OCI-LY3 (cell line): ENCODE data around the gene TRPV2.

Experiments used
- H2AFZ ChIP-seq: fragments of 200-600, 300-600 bp; shearing (Covaris generic); 2 replicates; pipeline ENCODE4 v1.6.0; 2014; ENCODE audit warnings: antibody characterized with exemption, low read depth, low read length
- H3K27ac ChIP-seq: fragments of 200-600, 300-600 bp; sonication (generic); 2 replicates; pipeline ENCODE4 v1.5.1; 2014; ENCODE audit warnings: mild to moderate bottlenecking, low read length, moderate library complexity, mixed read lengths
- H3K27me3 ChIP-seq: fragments of 200-600, 300-600 bp; sonication (generic); 2 replicates; pipeline ENCODE4 v1.6.1; 2014; ENCODE audit warnings: low read depth, low read length, mixed read lengths
- H3K36me3 ChIP-seq: fragments of 200-600, 300-600 bp; sonication (generic); replicated peaks from 2 replicates; pipeline ENCODE3; 2014; ENCODE audit warnings: low read depth, low read length, mixed read lengths
- H3K4me1 ChIP-seq: fragments of 300-600, 200-600 bp; sonication (generic); 2 replicates; pipeline ENCODE4 v1.6.1; 2014; ENCODE audit warnings: low read length, mixed read lengths
- H3K4me2 ChIP-seq: fragments of 200-600, 300-600 bp; sonication (generic); 2 replicates; pipeline ENCODE4 v1.6.1; 2014; ENCODE audit warnings: low read length, mixed read lengths
- H3K4me3 ChIP-seq: fragments of 300-600, 200-600 bp; sonication (generic); 2 replicates; pipeline ENCODE4 v1.5.1; 2014; ENCODE audit warnings: antibody characterized with exemption, mild to moderate bottlenecking, low read length, moderate library complexity
- H3K79me2 ChIP-seq: fragments of 300-600, 200-600 bp; shearing (Covaris generic); 2 replicates; pipeline ENCODE4 v1.6.1; 2014; ENCODE audit warnings: mild to moderate bottlenecking, low read length, mixed read lengths
- H3K9ac ChIP-seq: fragments of 300-600, 200-600 bp; shearing (Covaris generic); 2 replicates; pipeline ENCODE4 v1.6.0; 2014; ENCODE audit warnings: mild to moderate bottlenecking, low read length, moderate library complexity
- H3K9me3 ChIP-seq: fragments of 200-600, 300-600 bp; shearing (Covaris generic); 2 replicates; pipeline ENCODE4 v1.6.1; 2014; ENCODE audit warnings: low read length, mixed read lengths; ENCODE audit not compliant: insufficient read depth
- H4K20me1 ChIP-seq: fragments of 200-600, 300-600 bp; sonication (generic); 2 replicates; pipeline ENCODE4 v1.6.1; 2016; ENCODE audit warnings: low read length, mixed read lengths; ENCODE audit not compliant: insufficient read depth
- CTCF ChIP-seq: fragments of 200-600, 300-600 bp; sonication (generic); IDR thresholded peaks from 2 replicates; pipeline ENCODE4 v1.5.1; 2014; ENCODE audit warnings: antibody characterized with exemption, low read length, low read depth
- EZH2phosphoT487 ChIP-seq: fragments of 200-600 bp; shearing (Covaris generic); IDR thresholded peaks from 2 replicates; pipeline ENCODE4 v1.6.1; 2018; ENCODE audit warnings: antibody characterized with exemption, mixed run types, low read depth

The TRPV2 gene

GRCh38 chr17:16477255-16477654, 61.9 kb downstream of the TRPV2 start:
- TF ChIP-seq CTCF (no peak), EZH2phosphoT487 (no peak)
- Histone ChIP-seq H3K27ac (no peak overlapping the region), H3K27me3 (no peaks in the 10 kb centered on the region), H3K4me2 (no peak overlapping the region), H3K36me3 (no peaks in the 10 kb centered on the region), H3K79me2 (no peaks in the 10 kb centered on the region), H3K9ac (no peak overlapping the region), H3K9me3 (no peaks in the 10 kb centered on the region), H4K20me1 (no peaks in the 10 kb centered on the region), H3K4me1 (no peaks in the 10 kb centered on the region), H3K4me3 (no peak overlapping the region), H2AFZ (no peak overlapping the region)

GRCh38 chr17:16477666-16478065, 62.3 kb downstream of the TRPV2 start:
- TF ChIP-seq CTCF = no peak
- TF ChIP-seq EZH2phosphoT487 = no peak
- Histone ChIP-seq H3K9ac (no peak overlapping the region), H3K9me3 (no peaks in the 10 kb centered on the region), H4K20me1 (no peaks in the 10 kb centered on the region), H3K4me2 (no peak overlapping the region), H3K36me3 (no peaks in the 10 kb centered on the region), H3K27ac (no peak overlapping the region), H3K27me3 (no peaks in the 10 kb centered on the region), H3K79me2 (no peaks in the 10 kb centered on the region), H3K4me1 (no peaks in the 10 kb centered on the region), H3K4me3 (no peak overlapping the region), H2AFZ (no peak overlapping the region)

- H3K9me3 ChIP-seq = no peaks in the 10 kb centered on the region
- no peak for TF ChIP-seq CTCF
- no peak for TF ChIP-seq EZH2phosphoT487
- H3K36me3 ChIP-seq = no peaks in the 10 kb centered on the region
- H3K79me2 ChIP-seq = no peaks in the 10 kb centered on the region
- no peaks in the 10 kb centered on the region for H3K4me1 ChIP-seq
- no peak overlapping the region for H2AFZ ChIP-seq
- no peak overlapping the region for H3K9ac ChIP-seq
- H4K20me1 ChIP-seq = no peaks in the 10 kb centered on the region
- H3K27me3 ChIP-seq = no peaks in the 10 kb centered on the region
- no peak overlapping the region for H3K4me2 ChIP-seq
- H3K27ac ChIP-seq = no peak overlapping the region
- no peak overlapping the region for H3K4me3 ChIP-seq
Observed at GRCh38 chr17:16478649-16479048, 63.3 kb downstream of the TRPV2 start.

- no peak overlapping the region for H3K27ac ChIP-seq
- H3K36me3 ChIP-seq = no peaks in the 10 kb centered on the region
- no peaks in the 10 kb centered on the region for H3K79me2 ChIP-seq
- no peaks in the 10 kb centered on the region for H3K4me1 ChIP-seq
- H3K9ac ChIP-seq = no peak overlapping the region
- H3K9me3 ChIP-seq = no peaks in the 10 kb centered on the region
- no peak overlapping the region for H3K4me2 ChIP-seq
- H3K27me3 ChIP-seq = no peaks in the 10 kb centered on the region
- H2AFZ ChIP-seq = no peak overlapping the region
- TF ChIP-seq CTCF = no peak
- no peak for TF ChIP-seq EZH2phosphoT487
- H4K20me1 ChIP-seq = no peaks in the 10 kb centered on the region
- H3K4me3 ChIP-seq = no peak overlapping the region
Observed at GRCh38 chr17:16479264-16479663, 63.9 kb downstream of the TRPV2 start.
